Measurements from ENCODE around the gene MAST2. TPM values are rescaled to one million over a fixed set of nuclear protein-coding genes. Genes with fewer than 3 reads are reported as not detected.
A peak's percentile ranks its signal among the peaks of the same experiment; 100 is the strongest.

The MAST2 gene
- total RNA-seq, result 10 to 100 TPM; 44.5 to 52.1 TPM

- Histone ChIP-seq H3K27ac (peak within 1 kb of the TSS; percentile 82 to 90), H3K4me1 (peaks cover 0 to 12% of the 10 kb centered on the region in 2 donors), H3K36me3 (no peaks in the 10 kb centered on the region), H3K9me3 (no peaks in the 10 kb centered on the region), H3K27me3 (no peaks in the 10 kb centered on the region), H3K4me3 (peak within 1 kb of the TSS; percentile 54 to 62)
- no peak for TF ChIP-seq CTCF (IDR thresholded peaks at IDR 0.05)
- DNase-seq (ENCODE audit: low spot score), result peak; percentile 85
Measured at GRCh38 chr1:45803299-45803780, at the start of gene MAST2. Gene MAST2, plus strand, starts transcription at chr1:45803612. Its CDS starts 284 bp downstream, at chr1:45803896.

- Histone ChIP-seq H3K9me3 (peaks cover 5 to 8% of the 10 kb centered on the region in 2 donors), H3K4me1 (peaks cover 0 to 7% of the 10 kb centered on the region in 2 donors), H3K27me3 (no peaks in the 10 kb centered on the region), H3K27ac (no peak overlapping the region), H3K4me3 (no peak overlapping the region), H3K36me3 (no peaks in the 10 kb centered on the region)
- no peak for TF ChIP-seq CTCF (IDR thresholded peaks at IDR 0.05)
- DNase-seq (ENCODE audit: low spot score), result no peak
Measured at GRCh38 chr1:45755697-45756096, 47.7 kb upstream of the MAST2 start.

- no peaks in the 10 kb centered on the region for H3K27me3 ChIP-seq
- no peaks in the 10 kb centered on the region for H3K4me1 ChIP-seq
- no peak overlapping the region for H3K4me3 ChIP-seq
- H3K9me3 ChIP-seq, result no peaks in the 10 kb centered on the region
- H3K27ac ChIP-seq, result no peak overlapping the region
- H3K36me3 ChIP-seq, result no peaks in the 10 kb centered on the region
- DNase-seq (ENCODE audit: low spot score), result no peak
- TF ChIP-seq CTCF (IDR thresholded peaks at IDR 0.05), result no peak
Measured at GRCh38 chr1:45762291-45762690, 41.1 kb upstream of the MAST2 start.

DNA sequence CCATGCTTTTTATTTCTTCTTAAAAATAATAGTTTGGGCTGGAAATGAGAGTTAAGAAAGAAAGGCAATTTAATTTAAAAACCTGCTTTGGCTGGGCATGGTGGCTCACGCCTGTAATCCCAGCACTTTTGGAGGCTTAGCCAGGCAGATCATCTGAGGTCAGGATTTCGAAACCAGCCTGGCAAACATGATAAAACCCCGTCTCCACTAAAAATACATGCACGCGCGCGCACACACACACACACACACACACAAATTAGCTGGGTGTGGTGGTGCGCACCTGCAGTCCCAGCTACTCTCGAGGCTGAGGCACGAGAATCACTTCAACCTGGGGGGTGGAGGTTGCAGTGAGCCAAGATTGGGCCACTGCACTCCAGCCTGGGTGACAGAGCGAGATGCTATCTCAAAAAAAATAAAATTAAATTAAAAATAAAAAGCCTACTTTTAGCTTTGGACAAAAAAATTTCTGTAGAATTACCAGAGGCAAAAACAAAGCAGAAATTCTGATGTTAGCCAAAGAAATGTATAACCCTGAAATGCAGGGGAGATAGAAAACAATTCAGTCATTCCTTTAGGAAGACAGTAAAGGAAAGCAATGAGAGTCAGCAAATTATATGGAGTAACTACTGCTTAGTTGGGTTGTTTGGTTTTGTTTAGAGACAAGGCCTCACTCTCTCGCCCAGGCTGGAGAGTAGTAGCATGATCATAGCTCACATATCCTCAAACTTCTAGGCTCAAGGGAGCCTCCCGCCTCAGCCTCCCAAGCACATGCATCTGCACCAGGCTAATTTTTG, 37.2 kb upstream of the MAST2 start:
- Histone ChIP-seq H3K27me3 (no peaks in the 10 kb centered on the region), H3K9me3 (no peaks in the 10 kb centered on the region), H3K27ac (no peak overlapping the region), H3K36me3 (no peaks in the 10 kb centered on the region), H3K4me1 (no peaks in the 10 kb centered on the region), H3K4me3 (no peak overlapping the region)
- no peak for TF ChIP-seq CTCF (IDR thresholded peaks at IDR 0.05)
- no peak for DNase-seq (ENCODE audit: low spot score)

- no peak overlapping the region for H3K27ac ChIP-seq
- H3K4me3 ChIP-seq, result no peak overlapping the region
- H3K4me1 ChIP-seq, result no peaks in the 10 kb centered on the region
- H3K9me3 ChIP-seq, result no peaks in the 10 kb centered on the region
- TF ChIP-seq CTCF (IDR thresholded peaks at IDR 0.05), result no peak
- H3K27me3 ChIP-seq, result no peaks in the 10 kb centered on the region
- no peaks in the 10 kb centered on the region for H3K36me3 ChIP-seq
- no peak for DNase-seq (ENCODE audit: low spot score)
Measured at GRCh38 chr1:45767035-45767434, 36.4 kb upstream of the MAST2 start.

All from right atrium auricular region (tissue), 2 donors.